GM18507 (cell line): ENCODE data around the gene ARFGEF2.

ENCODE experiments used
- DNase-seq: peaks from one replicate; pipeline ENCODE4 v3.0.0; 2011; ENCODE audit warnings: low read depth; ENCODE audit not compliant: insufficient read length; ENCODE audit errors: extremely low spot score
- FAIRE-seq: peaks from 2 replicates; lab custom pipeline; 2011; peaks lifted over from hg19 to GRCh38; lab: Jason Lieb, UNC

ARFGEF2 gene

DNA sequence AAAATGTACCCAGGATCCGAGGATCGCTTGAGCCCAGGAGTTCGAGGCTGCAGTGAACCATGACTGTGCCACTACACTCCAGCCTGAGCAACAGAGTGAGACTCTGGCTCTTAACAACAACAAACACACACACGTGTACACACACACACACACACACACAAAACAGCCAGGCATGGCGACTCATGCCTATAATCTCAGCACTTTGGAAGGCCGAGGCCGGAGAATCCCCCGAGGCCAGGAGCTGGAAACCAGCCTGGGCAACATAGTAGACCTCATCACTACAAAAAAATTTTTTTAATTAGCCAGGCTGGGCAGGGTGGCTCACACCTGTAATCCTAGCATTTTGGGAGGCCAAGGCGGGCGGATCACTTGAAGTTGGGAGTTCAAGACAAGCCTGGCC lies 23.3 kb upstream of the ARFGEF2 start:
- DNase-seq (no peak), FAIRE-seq (no peak)

DNA sequence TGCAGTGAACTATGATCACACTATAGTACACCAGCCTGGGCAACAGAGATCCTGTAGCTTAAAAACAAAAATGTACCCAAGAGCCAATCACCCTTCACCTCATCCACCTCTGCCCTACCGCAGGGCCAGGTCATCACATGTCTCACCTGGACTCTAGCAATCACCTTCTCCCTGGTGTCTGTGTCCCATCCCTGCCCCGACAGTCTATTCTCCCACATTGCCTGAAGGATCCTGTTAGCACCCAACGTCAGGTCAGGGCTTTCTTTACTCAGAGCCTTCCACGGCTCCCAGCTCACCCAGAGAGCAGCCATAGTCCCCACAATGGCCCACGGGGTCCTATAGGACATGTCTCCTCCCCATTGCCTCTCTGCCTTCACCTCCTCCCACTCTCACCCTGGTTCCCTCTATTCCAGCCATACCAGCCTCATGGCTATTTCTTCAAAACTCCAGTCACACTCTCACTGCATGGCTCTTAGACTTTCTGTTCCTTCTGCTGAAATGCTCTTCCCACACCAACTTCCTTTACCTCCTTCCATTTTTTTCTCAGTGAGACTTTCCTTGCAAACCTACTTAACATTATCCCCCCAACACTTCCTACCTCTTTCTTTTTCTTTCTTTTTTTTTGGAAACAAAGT lies 22.5 kb upstream of the ARFGEF2 start:
- DNase-seq (no peak), FAIRE-seq (no peak)

DNA sequence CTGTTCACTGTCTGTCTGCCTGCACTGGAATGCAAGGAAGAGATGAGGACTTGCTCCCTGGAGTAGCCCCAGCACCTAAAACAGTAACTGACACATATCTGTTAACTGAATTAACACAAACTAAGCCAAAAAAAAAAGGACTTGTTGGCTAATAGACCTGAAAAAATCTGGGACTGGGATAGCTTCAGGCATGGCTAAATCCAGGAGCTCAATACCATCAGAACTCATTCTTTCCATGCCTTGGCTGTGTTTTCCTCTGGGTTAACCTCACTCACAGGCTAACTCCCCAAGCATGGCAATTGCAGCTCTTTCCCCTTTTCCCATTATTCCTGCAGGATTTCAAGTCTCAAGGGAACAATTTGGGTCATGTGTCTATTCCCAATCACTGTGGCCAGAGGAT lies 21.6 kb upstream of the ARFGEF2 start:
- DNase-seq: no peak
- FAIRE-seq: no peak

DNA sequence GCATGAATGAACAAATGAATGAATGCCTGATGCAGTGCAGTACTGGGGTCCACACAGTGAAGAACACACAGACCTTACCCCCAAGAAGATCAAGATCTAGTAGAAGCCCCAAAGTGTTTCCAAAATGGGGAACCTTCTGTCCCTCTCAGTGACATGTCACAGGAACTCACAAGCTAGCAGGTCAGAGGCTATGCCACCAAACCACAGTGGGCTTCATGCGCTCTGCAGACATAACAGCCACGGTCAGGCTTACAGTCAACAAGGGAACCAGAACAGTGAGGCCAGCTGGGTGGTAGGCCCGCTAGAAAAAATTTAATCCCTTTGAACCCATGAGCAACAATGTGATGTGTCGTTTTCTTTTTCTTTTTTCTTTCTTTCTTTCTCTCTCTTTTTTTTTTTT lies 20.2 kb upstream of the ARFGEF2 start:
- DNase-seq (no peak), FAIRE-seq (no peak)

DNA sequence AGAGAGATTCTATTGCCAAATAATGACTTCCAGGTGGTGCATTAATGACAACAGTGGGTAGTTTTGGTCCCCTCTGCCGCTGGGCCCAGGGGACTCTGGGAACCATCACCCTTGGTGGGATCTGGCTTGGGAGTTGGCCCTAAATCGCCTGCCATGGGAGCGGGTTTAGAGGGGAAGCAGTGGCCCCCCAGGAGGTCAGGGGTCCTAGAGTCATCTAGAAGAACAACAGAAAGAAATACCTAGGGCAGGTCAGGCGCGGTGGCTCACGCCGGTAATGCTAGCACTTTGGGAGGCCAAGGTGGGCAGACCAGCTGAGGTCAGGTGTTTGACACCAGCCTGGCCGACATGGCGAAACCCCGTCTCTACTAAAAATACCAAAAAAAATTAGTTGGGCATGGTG lies 17.8 kb upstream of the ARFGEF2 start:
- DNase-seq (no peak), FAIRE-seq (no peak)

- FAIRE-seq (peak; percentile 71), DNase-seq (peak; percentile 60)
Measured at GRCh38 chr20:48904566-48905296, 16.8 kb upstream of the ARFGEF2 start.

DNA sequence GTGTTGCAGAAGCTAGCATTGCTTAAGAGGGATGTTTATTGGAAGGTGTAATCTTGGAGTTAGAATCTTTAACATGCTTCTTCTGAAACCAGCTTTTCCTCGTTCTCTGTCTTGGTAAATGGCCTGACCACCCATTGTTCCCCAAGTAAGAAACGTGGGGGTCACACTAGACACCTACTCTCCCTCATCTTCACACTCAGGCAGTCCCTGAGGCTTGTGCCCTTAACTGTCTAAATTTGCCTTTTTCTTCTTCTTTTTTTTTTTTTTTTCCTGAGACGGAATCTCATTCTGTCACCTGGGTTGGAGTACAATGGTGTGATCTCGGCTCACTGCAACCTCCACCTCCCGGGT lies 16.2 kb upstream of the ARFGEF2 start:
- no peak for DNase-seq
- no peak for FAIRE-seq

DNA sequence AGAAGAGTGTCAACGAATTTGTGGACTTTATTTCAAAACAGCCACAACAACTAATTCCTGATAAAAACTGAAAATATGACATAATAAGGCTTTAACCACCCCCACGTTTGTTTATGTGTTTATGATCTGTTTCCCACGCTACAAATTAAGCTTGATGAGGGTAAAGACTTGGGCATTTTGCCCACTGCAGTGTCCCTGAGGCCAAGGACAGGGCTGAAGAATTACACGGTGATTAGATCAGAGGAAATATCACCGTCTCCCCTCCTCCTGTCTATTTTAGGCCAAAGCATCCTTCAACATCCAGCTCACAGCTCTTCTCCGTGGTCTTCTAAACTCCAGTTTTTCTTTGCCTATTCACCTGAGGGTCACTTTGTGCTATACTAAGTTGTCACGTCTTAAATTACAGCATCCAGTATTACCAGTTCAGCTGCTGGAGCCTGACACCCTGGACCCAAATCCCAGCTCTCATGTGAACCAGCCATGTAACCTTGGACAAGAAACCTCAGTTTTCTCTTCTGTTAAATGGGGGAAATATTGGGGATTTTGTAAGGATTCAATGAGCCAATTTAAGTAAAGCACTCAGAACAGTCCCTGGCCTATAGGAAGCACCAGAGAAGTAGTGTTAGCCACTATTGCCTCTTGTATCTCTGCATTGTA lies 15.2 kb upstream of the ARFGEF2 start:
- DNase-seq (no peak), FAIRE-seq (no peak)

GRCh38 chr20:48908656-48909319 lies 12.7 kb upstream of the ARFGEF2 start:
- DNase-seq: no peak

GRCh38 chr20:48909910-48910309 lies 11.6 kb upstream of the ARFGEF2 start:
- no peak for FAIRE-seq
- DNase-seq: no peak

More at GRCh38 chr20:48908656-48909319, 12.7 kb upstream of the ARFGEF2 start:
- no peak for FAIRE-seq

DNA sequence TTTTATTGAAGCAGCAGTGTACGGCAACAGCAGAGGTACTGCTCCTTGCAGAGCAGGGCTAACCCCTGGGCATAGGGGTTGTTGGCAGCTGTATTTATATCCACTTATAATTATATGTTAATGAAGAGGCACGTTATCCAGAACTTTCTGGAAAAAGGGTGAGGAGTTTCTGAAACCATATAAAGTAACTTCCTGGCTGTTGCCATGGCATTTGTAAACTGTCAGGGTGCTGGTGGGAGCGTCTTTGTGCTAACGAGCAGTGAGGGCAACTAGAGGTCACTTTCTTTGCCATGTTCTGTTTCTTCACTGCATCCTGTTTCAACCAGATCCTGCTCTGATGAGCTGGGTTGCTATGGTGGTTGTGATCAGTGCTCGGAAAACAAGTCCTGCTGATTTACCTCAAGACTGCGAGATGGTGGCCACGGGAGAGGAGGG lies 11.1 kb upstream of the ARFGEF2 start:
- no peak for DNase-seq
- FAIRE-seq: no peak

DNA sequence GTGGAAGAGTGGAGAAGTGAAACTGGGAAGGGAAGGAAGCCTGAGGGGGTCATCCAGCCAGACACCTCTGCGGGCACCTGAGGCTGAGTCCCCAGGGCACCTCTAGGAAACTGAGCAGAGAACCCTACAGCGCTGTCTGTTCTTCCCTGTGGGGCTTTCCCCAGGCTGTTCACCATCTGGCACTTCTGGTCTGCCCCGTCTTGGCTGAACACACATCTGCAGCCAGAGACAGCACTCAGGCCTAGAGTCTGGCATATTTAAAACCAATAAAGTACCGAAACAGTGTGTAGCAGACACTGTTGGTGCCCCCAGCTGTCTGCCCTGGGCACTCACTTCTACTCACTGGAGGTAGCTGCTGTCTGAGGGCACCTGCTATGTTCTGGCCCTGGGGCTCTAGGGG lies 9.4 kb upstream of the ARFGEF2 start:
- FAIRE-seq: peak; percentile 78
- DNase-seq: no peak

DNA sequence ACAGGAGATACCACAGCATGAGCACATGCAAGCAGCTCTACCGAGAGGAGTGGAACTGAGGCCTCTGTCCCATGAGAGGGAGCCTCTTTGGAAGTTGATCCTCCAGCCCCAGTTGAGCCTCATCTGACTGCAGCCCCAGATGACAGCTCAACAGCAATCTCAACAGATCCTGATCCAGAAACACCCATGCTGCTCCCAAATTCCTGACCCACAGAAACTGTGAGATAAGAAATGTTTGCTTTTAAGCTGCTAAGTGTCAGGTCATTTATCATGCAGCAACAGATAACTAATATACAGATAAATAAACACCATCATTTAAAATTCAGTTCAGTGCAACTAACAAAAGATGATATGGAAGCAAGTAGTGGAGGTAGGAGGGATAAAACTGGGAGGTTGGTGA lies 4.8 kb upstream of the ARFGEF2 start:
- DNase-seq (no peak), FAIRE-seq (no peak)

GRCh38 chr20:48919336-48919881 lies 2.1 kb upstream of the ARFGEF2 start:
- no peak for FAIRE-seq

GRCh38 chr20:48919882-48920526 lies 1.5 kb upstream of the ARFGEF2 start:
- no peak for DNase-seq
- no peak for FAIRE-seq

More at GRCh38 chr20:48919336-48919881, 2.1 kb upstream of the ARFGEF2 start:
- no peak for DNase-seq

- FAIRE-seq: no peak
- DNase-seq: no peak
Measured at GRCh38 chr20:48920527-48921167, 864 bp upstream of the ARFGEF2 start.

DNA sequence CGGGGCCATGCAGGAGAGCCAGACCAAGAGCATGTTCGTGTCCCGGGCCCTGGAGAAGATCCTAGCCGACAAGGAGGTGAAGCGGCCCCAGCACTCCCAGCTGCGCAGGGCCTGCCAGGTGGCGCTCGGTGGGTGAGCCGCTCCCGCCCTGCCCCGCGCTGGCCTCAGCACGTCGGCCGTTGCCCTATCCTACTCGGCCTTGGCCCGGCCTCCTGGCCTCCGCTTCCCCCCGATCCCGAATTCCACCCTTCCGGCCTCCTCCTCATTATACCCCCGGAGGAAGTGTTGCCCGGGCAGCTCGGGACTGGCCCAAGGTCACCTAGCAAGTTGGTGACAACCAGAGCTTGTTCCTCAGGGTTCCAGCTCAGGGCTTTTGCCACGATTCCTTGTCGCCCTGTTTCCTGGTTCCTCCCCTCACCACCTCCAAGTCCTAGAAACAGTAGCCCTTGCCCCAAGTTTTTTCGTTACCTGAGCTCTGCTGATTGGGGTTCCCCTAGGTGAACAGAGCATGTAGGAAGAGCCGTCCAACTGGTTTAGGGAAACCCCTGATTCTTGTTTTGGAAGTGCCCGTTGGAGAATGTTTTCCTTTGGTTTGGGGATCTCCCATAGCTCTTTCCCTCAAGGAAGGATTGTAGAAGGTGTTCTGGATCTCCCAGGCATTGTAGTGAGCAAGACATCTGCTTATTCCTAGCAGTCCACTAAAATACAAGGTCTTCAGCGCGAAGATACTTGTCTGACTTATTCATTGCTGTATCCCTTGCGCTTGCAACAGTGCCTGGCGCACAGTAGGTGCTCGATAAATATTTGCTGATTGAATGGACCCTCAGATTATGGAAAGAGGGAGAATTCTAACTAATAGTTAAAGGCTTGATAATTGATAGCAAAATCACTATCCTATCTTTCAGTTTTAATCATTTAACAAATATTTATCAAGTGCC lies 641 bp downstream of the ARFGEF2 start:
- DNase-seq (peak; percentile 29), FAIRE-seq (peak; percentile 35)

- FAIRE-seq: peak; percentile 21
Measured at GRCh38 chr20:48923149-48923718, 1.7 kb downstream of the ARFGEF2 start.

More at GRCh38 chr20:48923149-48923718, 1.7 kb downstream of the ARFGEF2 start:
- DNase-seq: no peak
